H9 (cell line): ENCODE results near the gene ZBTB26. TPM values are rescaled to one million over a fixed set of nuclear protein-coding genes. Genes with fewer than 3 reads are reported as not detected.

Experiments
- DNase-seq: peaks from one replicate; pipeline ENCODE4 v3.0.0-alpha.2; 2017
- H2AFZ ChIP-seq: one replicate; pipeline ENCODE4 v1.6.1; 2013; ENCODE audit warnings: mild to moderate bottlenecking, low read length, control low read depth, moderate library complexity
- H2AK5ac ChIP-seq: 2 replicates; pipeline ENCODE4 v1.6.1; 2013; ENCODE audit warnings: low read length, control low read depth, mixed read lengths; ENCODE audit not compliant: insufficient read length
- H2BK120ac ChIP-seq: one replicate; pipeline ENCODE4 v1.6.1; 2013; ENCODE audit warnings: low read depth, mild to moderate bottlenecking, low read length, control low read depth, inconsistent platforms; ENCODE audit not compliant: poor library complexity, severe bottlenecking
- H2BK12ac ChIP-seq: 2 replicates; pipeline ENCODE4 v1.6.1; 2013; ENCODE audit warnings: low read length, control low read depth, mixed read lengths, low read depth; ENCODE audit not compliant: insufficient read length
- H2BK15ac ChIP-seq: 2 replicates; pipeline ENCODE4 v1.6.1; 2013; ENCODE audit warnings: low read depth, low read length, control low read depth
- H2BK20ac ChIP-seq: one replicate; pipeline ENCODE4 v1.6.1; 2013; ENCODE audit warnings: low read depth, mild to moderate bottlenecking, low read length, control low read depth, inconsistent platforms; ENCODE audit not compliant: poor library complexity, severe bottlenecking
- H2BK5ac ChIP-seq: 2 replicates; pipeline ENCODE4 v1.6.1; 2013; ENCODE audit warnings: low read length, control low read depth, mixed read lengths; ENCODE audit not compliant: insufficient read length
- H3K14ac ChIP-seq: 2 replicates; pipeline ENCODE4 v1.6.1; 2013; ENCODE audit warnings: low read length, control low read depth; ENCODE audit not compliant: insufficient read depth
- H3K18ac ChIP-seq: 2 replicates; pipeline ENCODE4 v1.6.1; 2013; ENCODE audit warnings: low read depth, mild to moderate bottlenecking, mixed read lengths, low read length, control low read depth; ENCODE audit not compliant: insufficient read length
- H3K23ac ChIP-seq: 2 replicates; pipeline ENCODE4 v1.6.1; 2013; ENCODE audit warnings: low read length, control low read depth, mixed read lengths, low read depth; ENCODE audit not compliant: insufficient read length
- H3K23me2 ChIP-seq: 2 replicates; pipeline ENCODE4 v1.6.1; 2013; ENCODE audit warnings: low read depth, mild to moderate bottlenecking, mixed read lengths, low read length, control low read depth; ENCODE audit not compliant: insufficient read length, poor library complexity, severe bottlenecking
- H3K27ac ChIP-seq: 2 replicates; pipeline ENCODE4 v1.5.1; 2013; ENCODE audit warnings: low read length, control low read depth, mixed read lengths, low read depth; ENCODE audit not compliant: insufficient read length
- H3K27me3 ChIP-seq: 2 replicates; pipeline ENCODE4 v1.6.1; 2013; ENCODE audit warnings: low read length, control low read depth, inconsistent platforms; ENCODE audit not compliant: insufficient read depth
- H3K4ac ChIP-seq: 2 replicates; pipeline ENCODE4 v1.6.1; 2013; ENCODE audit warnings: low read depth, mild to moderate bottlenecking, control low read depth, inconsistent platforms, low read length, moderate library complexity
- H3K4me1 ChIP-seq: 2 replicates; pipeline ENCODE4 v1.6.1; 2013; ENCODE audit warnings: low read length, control low read depth, inconsistent platforms; ENCODE audit not compliant: insufficient read depth
- H3K4me2 ChIP-seq: 2 replicates; pipeline ENCODE4 v1.6.1; 2013; ENCODE audit warnings: low read length, control low read depth, mixed read lengths; ENCODE audit not compliant: insufficient read length, insufficient read depth
- H3K56ac ChIP-seq: 2 replicates; pipeline ENCODE4 v1.6.1; 2013; ENCODE audit warnings: low read depth, mild to moderate bottlenecking, mixed read lengths, low read length, control low read depth; ENCODE audit not compliant: insufficient read length
- H3K79me1 ChIP-seq: 2 replicates; pipeline ENCODE4 v1.6.1; 2013; ENCODE audit warnings: low read depth, mild to moderate bottlenecking, moderate library complexity, low read length, control low read depth, inconsistent platforms; ENCODE audit not compliant: insufficient read depth, poor library complexity, severe bottlenecking
- H3K79me2 ChIP-seq: 2 replicates; pipeline ENCODE4 v1.6.1; 2013; ENCODE audit warnings: low read length, control low read depth, inconsistent platforms; ENCODE audit not compliant: insufficient read depth
- H3K9ac ChIP-seq: 2 replicates; pipeline ENCODE4 v1.6.1; 2013; ENCODE audit warnings: low read length, control low read depth, mixed read lengths; ENCODE audit not compliant: insufficient read length; ENCODE audit errors: extremely low read depth
- H3K9me3 ChIP-seq: one replicate; pipeline ENCODE4 v1.6.1; 2013; ENCODE audit warnings: low read depth, low read length, inconsistent platforms; ENCODE audit not compliant: control insufficient read depth
- H3T11ph ChIP-seq: one replicate; pipeline ENCODE4 v1.6.1; 2013; ENCODE audit warnings: mild to moderate bottlenecking, low read length, control low read depth, inconsistent platforms
- H4K20me1 ChIP-seq: one replicate; pipeline ENCODE4 v1.6.1; 2013; ENCODE audit not compliant: control insufficient read depth, insufficient read length, insufficient read depth
- H4K5ac ChIP-seq: 2 replicates; pipeline ENCODE4 v1.6.1; 2013; ENCODE audit warnings: low read depth, mild to moderate bottlenecking, mixed read lengths, low read length, control low read depth; ENCODE audit not compliant: insufficient read length
- H4K8ac ChIP-seq: replicated peaks from 2 replicates; pipeline ENCODE4 v1.6.1; 2013; ENCODE audit warnings: low read length, control low read depth, mixed read lengths, low read depth; ENCODE audit not compliant: insufficient read length
- H4K91ac ChIP-seq: 2 replicates; pipeline ENCODE4 v1.6.1; 2013; ENCODE audit warnings: low read depth, mild to moderate bottlenecking, moderate library complexity, mixed read lengths, low read length, control low read depth; ENCODE audit not compliant: insufficient read length
- H3K27ac Mint-ChIP-seq, 3 experiments: 2 replicates in 2 of 3; 3 replicates in 1 of 3; pipeline ENCODE4 v1.8.0; 2020 to 2021; ENCODE audit warnings: mixed read lengths in 3 of 3, mild to moderate bottlenecking in 1 of 3, moderate library complexity in 1 of 3
- H3K27me3 Mint-ChIP-seq: 2 replicates; pipeline ENCODE4 v1.8.0; 2021; ENCODE audit warnings: low read depth, mild to moderate bottlenecking, moderate library complexity, mixed read lengths
- H3K36me3 Mint-ChIP-seq, 3 experiments: 2 replicates in 2 of 3; 3 replicates in 1 of 3; pipeline ENCODE4 v1.8.0; 2020 to 2021; ENCODE audit warnings: low read depth in 3 of 3, mixed read lengths in 3 of 3; ENCODE audit not compliant: insufficient read depth in 1 of 3
- H3K4me1 Mint-ChIP-seq, 2 experiments: 2 replicates each; pipeline ENCODE4 v1.8.0; 2020; ENCODE audit warnings: mixed read lengths in 2 of 2
- H3K4me3 Mint-ChIP-seq, 2 experiments: 2 replicates in 1 of 2; 3 replicates in 1 of 2; pipeline ENCODE4 v1.8.0; 2020 to 2021; ENCODE audit warnings: mild to moderate bottlenecking in 2 of 2, mixed read lengths in 2 of 2, moderate library complexity in 1 of 2
- H3K9me3 Mint-ChIP-seq, 2 experiments: 2 replicates in 1 of 2; 3 replicates in 1 of 2; pipeline ENCODE4 v1.8.0; 2020; ENCODE audit warnings: mild to moderate bottlenecking in 2 of 2, mixed read lengths in 2 of 2, moderate library complexity in 1 of 2
- WGBS: extraction: QIAGEN DNeasy Blood & Tissue Kit; methylation state at CpG from one replicate; pipeline ENCODE4 v1.1.7; 2013; ENCODE audit warnings: missing lambda C conversion rate, low lambda C conversion rate, mixed read lengths; ENCODE audit not compliant: insufficient read length; ENCODE audit errors: extremely low coverage; 5-methylcytosine and 5-hydroxymethylcytosine counted together
- total RNA-seq: library from RNA; stranded (reverse); gene quantifications from 2 replicates; pipeline ENCODE4 v1.2.1, GENCODE V29; 2021
- TF ChIP-seq, protein P1 (sequence below): fragments of 200-600 bp; sonication (generic); conservative IDR thresholded peaks from 3 replicates; pipeline ENCODE4 v1.8.0; 2021; ENCODE audit warnings: antibody characterized with exemption, mild to moderate bottlenecking

Gene ZBTB26
- total RNA-seq, 1 experiment from 2014 or later = 5.8 TPM

DNA sequence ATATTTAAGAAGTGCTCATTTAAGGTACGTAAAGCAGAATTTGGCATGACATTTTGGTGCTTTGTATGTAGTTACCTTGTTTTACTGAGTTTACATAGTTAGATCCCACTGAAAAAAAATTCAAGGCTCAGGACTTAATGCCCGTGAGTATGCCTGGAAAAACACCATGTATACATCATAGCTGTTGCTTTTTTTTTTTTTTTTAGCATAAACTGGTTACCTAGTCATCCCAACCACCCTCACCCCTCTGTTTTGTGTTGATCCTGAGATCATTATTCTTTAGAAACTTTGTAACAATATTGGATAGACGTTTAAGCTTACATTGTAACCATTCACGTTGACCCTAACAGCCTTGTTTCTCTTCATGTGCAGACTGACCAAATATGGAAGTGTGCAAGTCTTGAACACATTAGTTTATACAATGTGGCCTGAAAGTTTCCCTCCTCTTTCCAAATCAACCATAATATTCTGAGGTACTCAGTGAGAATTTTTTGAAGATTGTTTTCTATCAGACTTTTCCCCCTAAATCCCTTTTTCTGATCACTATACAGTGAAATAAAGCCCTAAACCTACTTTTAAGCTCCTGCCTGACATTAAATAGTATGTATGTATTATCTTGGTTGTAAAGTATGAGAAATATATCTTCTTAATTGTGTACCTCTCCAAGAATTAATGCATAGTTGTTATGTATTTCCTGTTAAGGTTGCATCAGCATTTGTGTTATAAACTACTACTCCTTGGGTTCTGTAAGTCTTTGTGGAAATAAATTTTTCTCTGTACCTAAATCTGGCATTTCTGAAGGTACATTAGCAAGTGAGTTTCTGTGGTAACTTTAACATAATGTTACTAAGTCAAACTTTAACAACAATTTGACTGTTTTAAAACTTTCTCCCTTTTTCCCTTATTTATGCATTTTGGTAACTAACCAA is 13.9 kb upstream of the ZBTB26 start:
- TF ChIP-seq, protein P1, sequence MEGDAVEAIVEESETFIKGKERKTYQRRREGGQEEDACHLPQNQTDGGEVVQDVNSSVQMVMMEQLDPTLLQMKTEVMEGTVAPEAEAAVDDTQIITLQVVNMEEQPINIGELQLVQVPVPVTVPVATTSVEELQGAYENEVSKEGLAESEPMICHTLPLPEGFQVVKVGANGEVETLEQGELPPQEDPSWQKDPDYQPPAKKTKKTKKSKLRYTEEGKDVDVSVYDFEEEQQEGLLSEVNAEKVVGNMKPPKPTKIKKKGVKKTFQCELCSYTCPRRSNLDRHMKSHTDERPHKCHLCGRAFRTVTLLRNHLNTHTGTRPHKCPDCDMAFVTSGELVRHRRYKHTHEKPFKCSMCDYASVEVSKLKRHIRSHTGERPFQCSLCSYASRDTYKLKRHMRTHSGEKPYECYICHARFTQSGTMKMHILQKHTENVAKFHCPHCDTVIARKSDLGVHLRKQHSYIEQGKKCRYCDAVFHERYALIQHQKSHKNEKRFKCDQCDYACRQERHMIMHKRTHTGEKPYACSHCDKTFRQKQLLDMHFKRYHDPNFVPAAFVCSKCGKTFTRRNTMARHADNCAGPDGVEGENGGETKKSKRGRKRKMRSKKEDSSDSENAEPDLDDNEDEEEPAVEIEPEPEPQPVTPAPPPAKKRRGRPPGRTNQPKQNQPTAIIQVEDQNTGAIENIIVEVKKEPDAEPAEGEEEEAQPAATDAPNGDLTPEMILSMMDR = no peak
- Histone ChIP-seq H4K5ac (no peak overlapping the region), H3K79me1 (peaks cover 3% of the 10 kb centered on the region), H3K4ac (no peak overlapping the region), H3K27me3 (no peaks in the 10 kb centered on the region), H2BK5ac (no peak overlapping the region), H3K9ac (no peak overlapping the region), H4K91ac (no peak overlapping the region), H2AK5ac (no peak overlapping the region), H3K79me2 (peaks cover 34% of the 10 kb centered on the region), H3K23ac (no peak overlapping the region), H2AFZ (no peak overlapping the region), H4K8ac (no peak overlapping the region), H3K4me1 (no peaks in the 10 kb centered on the region), H3K9me3 (no peaks in the 10 kb centered on the region), H3K4me2 (no peak overlapping the region), H2BK120ac (no peak overlapping the region), H2BK12ac (no peak overlapping the region), H3K23me2 (peaks cover 3% of the 10 kb centered on the region), H2BK20ac (no peak overlapping the region), H3K14ac (no peak overlapping the region), H2BK15ac (no peak overlapping the region), H4K20me1 (no peaks in the 10 kb centered on the region), H3K27ac (no peak overlapping the region), H3K18ac (no peak overlapping the region), H3K56ac (no peak overlapping the region), H3T11ph (no peak overlapping the region)
- Mint-ChIP-seq H3K4me3 (no peak overlapping the region), H3K4me1 (peaks cover 25 to 44% of the 10 kb centered on the region in 2 experiments), H3K27me3 (no peaks in the 10 kb centered on the region), H3K36me3 (peaks cover 0 to 8% (median 3%) of the 10 kb centered on the region in 3 experiments; a peak in 4 of 7 replicates), H3K27ac (peak overlapping the region in 2 of 3 experiments; percentile 50 to 87; a peak in 4 of 7 replicates), H3K9me3 (no peaks in the 10 kb centered on the region)
- no peak for DNase-seq
- no CpG with 5 or more reads among the region's 4 CpGs for WGBS
